MM.1S (cell line): Measurements from ENCODE around the gene CD80.

Experiments used
- DNase-seq: peaks from one replicate; pipeline ENCODE4 v3.0.0-alpha.2; 2015
- H2AFZ ChIP-seq: fragments of 300-600 bp; sonication (generic); 2 replicates; pipeline ENCODE4 v1.6.0; 2016; ENCODE audit warnings: antibody characterized with exemption, low read length
- H3F3A ChIP-seq: fragments of 300-600 bp; sonication (generic); 2 replicates; pipeline ENCODE4 v1.6.1; 2016; ENCODE audit warnings: mild to moderate bottlenecking, antibody characterized with exemption, low read length, moderate library complexity, mixed read lengths; ENCODE audit not compliant: insufficient read depth
- H3K27ac ChIP-seq: fragments of 300-600 bp; sonication (generic); 2 replicates; pipeline ENCODE4 v1.5.1; 2016; ENCODE audit warnings: mild to moderate bottlenecking, low read length
- H3K27me3 ChIP-seq: fragments of 300-600 bp; sonication (generic); replicated peaks from 2 replicates; pipeline ENCODE4 v1.6.0; 2016; ENCODE audit warnings: low read length; ENCODE audit not compliant: insufficient read depth
- H3K36me3 ChIP-seq: fragments of 300-600 bp; sonication (generic); replicated peaks from 2 replicates; pipeline ENCODE4 v1.6.1; 2016; ENCODE audit warnings: mild to moderate bottlenecking, low read length, mixed read lengths; ENCODE audit not compliant: insufficient read depth
- H3K4me1 ChIP-seq: fragments of 300-600 bp; sonication (generic); 2 replicates; pipeline ENCODE4 v1.6.1; 2016; ENCODE audit warnings: low read length, mixed read lengths
- H3K4me2 ChIP-seq: fragments of 300-600 bp; sonication (generic); 2 replicates; pipeline ENCODE4 v1.6.0; 2016; ENCODE audit warnings: low read depth, low read length
- H3K4me3 ChIP-seq: fragments of 300-600 bp; sonication (generic); 2 replicates; pipeline ENCODE4 v1.5.1; 2016; ENCODE audit warnings: low read length, mixed read lengths
- H3K79me2 ChIP-seq: fragments of 300-600 bp; sonication (generic); 2 replicates; pipeline ENCODE4 v1.6.1; 2016; ENCODE audit warnings: mixed run types, low read length, mixed read lengths
- H3K9ac ChIP-seq: fragments of 300-600 bp; sonication (generic); 2 replicates; pipeline ENCODE4 v1.6.1; 2016; ENCODE audit warnings: low read length, mixed read lengths
- H3K9me2 ChIP-seq: fragments of 300-600 bp; sonication (generic); replicated peaks from 2 replicates; pipeline ENCODE4 v1.6.1; 2016; ENCODE audit warnings: mild to moderate bottlenecking, low read length, mixed read lengths; ENCODE audit not compliant: insufficient read depth
- H3K9me3 ChIP-seq: fragments of 300-600 bp; sonication (generic); replicated peaks from 2 replicates; pipeline ENCODE4 v1.6.1; 2016; ENCODE audit warnings: mild to moderate bottlenecking, low read length, mixed read lengths; ENCODE audit not compliant: insufficient read depth
- H4K20me1 ChIP-seq: fragments of 300-600 bp; sonication (generic); 2 replicates; pipeline ENCODE4 v1.6.1; 2016; ENCODE audit warnings: mild to moderate bottlenecking, low read length, moderate library complexity, mixed read lengths; ENCODE audit not compliant: insufficient read depth
- CTCF ChIP-seq: fragments of 300-600 bp; sonication (generic); IDR thresholded peaks from 2 replicates; pipeline ENCODE4 v1.5.1; 2016; ENCODE audit warnings: antibody characterized with exemption, low read length, mixed read lengths
- EZH2 ChIP-seq: fragments of 300-600 bp; sonication (generic); optimal IDR thresholded peaks from 2 replicates; pipeline ENCODE3; 2017; ENCODE audit warnings: low read depth, mild to moderate bottlenecking, antibody characterized with exemption, low read length, mixed read lengths
- EZH2phosphoT487 ChIP-seq: fragments of 300-600 bp; sonication (generic); IDR thresholded peaks from 2 replicates; pipeline ENCODE4 v1.6.1; 2018; ENCODE audit warnings: antibody characterized with exemption, low read length

The CD80 gene

GRCh38 chr3:119601154-119601553 lies 41.7 kb upstream of the CD80 start:
- Histone ChIP-seq H3K4me2 (no peak overlapping the region), H3K79me2 (no peaks in the 10 kb centered on the region), H3F3A (no peaks in the 10 kb centered on the region), H3K9me3 (no peaks in the 10 kb centered on the region), H3K27me3 (no peaks in the 10 kb centered on the region), H3K4me3 (no peak overlapping the region), H3K27ac (no peak overlapping the region), H3K9ac (no peak overlapping the region), H3K9me2 (no peaks in the 10 kb centered on the region), H4K20me1 (no peaks in the 10 kb centered on the region), H2AFZ (no peak overlapping the region), H3K36me3 (no peaks in the 10 kb centered on the region), H3K4me1 (peaks cover 4% of the 10 kb centered on the region; the same call in 1 of the 2 replicates)
- TF ChIP-seq CTCF (no peak), EZH2 (no peak), EZH2phosphoT487 (no peak)
- DNase-seq = no peak

- no peak overlapping the region for H3K4me3 ChIP-seq
Measured at GRCh38 chr3:119600732-119601131, 41.3 kb upstream of the CD80 start.

GRCh38 chr3:119599558-119600174 lies 40.3 kb upstream of the CD80 start:
- Histone ChIP-seq H2AFZ (no peak overlapping the region), H3K9me2 (no peaks in the 10 kb centered on the region), H3K4me2 (no peak overlapping the region)

More at GRCh38 chr3:119600732-119601131, 41.3 kb upstream of the CD80 start:
- Histone ChIP-seq H3K27me3 (no peaks in the 10 kb centered on the region), H3K4me2 (no peak overlapping the region), H2AFZ (no peak overlapping the region), H3K79me2 (no peaks in the 10 kb centered on the region), H3K4me1 (peaks cover 8% of the 10 kb centered on the region; the same call in 1 of the 2 replicates), H4K20me1 (no peaks in the 10 kb centered on the region), H3K27ac (no peak overlapping the region), H3F3A (no peaks in the 10 kb centered on the region), H3K9me3 (no peaks in the 10 kb centered on the region), H3K9ac (no peak overlapping the region), H3K36me3 (no peaks in the 10 kb centered on the region), H3K9me2 (no peaks in the 10 kb centered on the region)
- no peak for DNase-seq
- no peak for TF ChIP-seq EZH2
- TF ChIP-seq EZH2phosphoT487 = no peak
- TF ChIP-seq CTCF = peak; percentile 26; the same call in 1 of the 2 replicates

More at GRCh38 chr3:119599558-119600174, 40.3 kb upstream of the CD80 start:
- Histone ChIP-seq H3K4me1 (peaks cover 9% of the 10 kb centered on the region; the same call in 1 of the 2 replicates), H3F3A (no peaks in the 10 kb centered on the region), H3K36me3 (no peaks in the 10 kb centered on the region), H4K20me1 (no peaks in the 10 kb centered on the region), H3K4me3 (no peak overlapping the region), H3K9ac (no peak overlapping the region), H3K79me2 (no peaks in the 10 kb centered on the region), H3K9me3 (no peaks in the 10 kb centered on the region), H3K27me3 (no peaks in the 10 kb centered on the region), H3K27ac (no peak overlapping the region)
- TF ChIP-seq EZH2 (no peak), EZH2phosphoT487 (no peak), CTCF (no peak)
- DNase-seq = no peak
